ENCODE results near the gene MDP1. TPM values are rescaled to one million over a fixed set of nuclear protein-coding genes. Genes with fewer than 3 reads are reported as not detected.

MDP1 gene
- polyA plus RNA-seq (2012; rRNA removed), result 36.4 and 36.7 TPM in 2 replicates
- polyA plus RNA-seq (2012; cell fraction: cytosol; rRNA removed), result 33.8 and 34.0 TPM in 2 replicates
- polyA plus RNA-seq (2012; cell fraction: nucleus; rRNA removed), result 42.4 and 50.9 TPM in 2 replicates

GRCh38 chr14:24215495-24216344 lies at the start of gene MDP1:
Gene MDP1, minus strand, starts transcription at chr14:24216066. Its CDS starts 111 bp downstream, at chr14:24215955.
- Histone ChIP-seq H3K4me2 (peak within 1 kb of the TSS; percentile 78), H3K9me2 (no peaks in the 10 kb centered on the region), H2AFZ (ENCODE audit: low read depth) (peak within 1 kb of the TSS; percentile 67), H3K79me2 (ENCODE audit: insufficient read depth) (peaks cover 59% of the 10 kb centered on the region), H3K9ac (peak within 1 kb of the TSS; percentile 75), H3K4me3 (ENCODE audit: low read depth in 2 of 2, low read length in 1 of 2) (peak within 1 kb of the TSS; percentile 73 to 82), H4K20me1 (ENCODE audit: insufficient read depth) (peaks cover 3% of the 10 kb centered on the region; the same call in 1 of the 2 replicates), H3F3A (replicated peaks; ENCODE audit: insufficient read depth) (peaks cover 26% of the 10 kb centered on the region), H3K36me3 (replicated peaks in 1 of 2; ENCODE audit: control insufficient read depth in 1 of 2, insufficient read depth in 2 of 2, low read length in 1 of 2) (peaks cover 10 to 31% of the 10 kb centered on the region in 2 experiments), H3K4me1 (ENCODE audit: control insufficient read depth in 1 of 2, insufficient read depth in 2 of 2, low read depth in 1 of 2, low read length in 1 of 2) (peaks cover 9 to 17% of the 10 kb centered on the region in 2 experiments; a peak in 3 of 4 replicates), H3K27me3 (ENCODE audit: insufficient read depth) (no peaks in the 10 kb centered on the region), H3K9me3 (no peaks in the 10 kb centered on the region), H3K27ac (ENCODE audit: low read depth in 2 of 2, low read length in 1 of 2) (peak within 1 kb of the TSS; percentile 71 to 88)
- ChIA-PET POLR2A (interaction anchor here (0.8 to 1.2 kb wide), 4 partner anchors 20 to 221 kb away, joined by 3 to 9 read pairs (median 4); partner anchors contain the start of genes RABGGTA, TINF2 and TM9SF1), CTCF (interaction anchor here (0.7 to 3.8 kb wide), 18 partner anchors 8 to 125 kb away, joined by 3 to 20 read pairs (median 4); partner anchors contain the start of genes IRF9, NOP9, TINF2 and TM9SF1)
- peak; percentile 86 for DNase-seq
- WGBS (ENCODE audit: low lambda C conversion rate), result 2% methylated on average over 37 of the region's 40 CpGs
- peak; percentile 19; the same call in 1 of the 2 replicates for TF ChIP-seq FOSL2 (IDR thresholded peaks at IDR 0.05; ENCODE audit: borderline replicate concordance, low read depth)
- no peak for TF ChIP-seq FOXJ3 (CRISPR knock-in tag; IDR thresholded peaks at IDR 0.05)
- TF ChIP-seq USF2 (IDR thresholded peaks at IDR 0.05; ENCODE audit: borderline replicate concordance, low read depth, low read length), result no peak
- TF ChIP-seq MAX (IDR thresholded peaks at IDR 0.05; ENCODE audit: low read depth), result peak; percentile 77
- TF ChIP-seq SMC3 (IDR thresholded peaks at IDR 0.05; ENCODE audit: low read depth, low read length), result peak; percentile 39
- peak; percentile 39; the same call in 1 of the 2 replicates for TF ChIP-seq ELF1 (IDR thresholded peaks at IDR 0.05)
- TF ChIP-seq EP300 (IDR thresholded peaks at IDR 0.05; ENCODE audit: borderline replicate concordance in 1 of 2, low read depth in 1 of 2, low read length in 1 of 2), result no peak
- no peak for TF ChIP-seq MEF2A (IDR thresholded peaks at IDR 0.05; ENCODE audit: borderline replicate concordance, low read depth)
- TF ChIP-seq RXRA (IDR thresholded peaks at IDR 0.05; ENCODE audit: borderline replicate concordance, low read depth), result no peak
- TF ChIP-seq MXI1 (IDR thresholded peaks at IDR 0.05; ENCODE audit: low read depth, low read length), result peak; percentile 76
- no peak for TF ChIP-seq IRF3 (IDR thresholded peaks at IDR 0.05; ENCODE audit: low read depth, low read length)
- peak; percentile 79 for TF ChIP-seq TAF1 (IDR thresholded peaks at IDR 0.05; ENCODE audit: borderline replicate concordance, low read depth, low read length)
- TF ChIP-seq YY1 (IDR thresholded peaks at IDR 0.05; ENCODE audit: low read depth), result peak; percentile 85
- TF ChIP-seq EZH2phosphoT487 (IDR thresholded peaks at IDR 0.05; ENCODE audit: borderline replicate concordance, low read depth), result no peak
- no peak for TF ChIP-seq TEAD4 (IDR thresholded peaks at IDR 0.05; ENCODE audit: borderline replicate concordance, insufficient read depth)
- TF ChIP-seq CTCF (IDR thresholded peaks at IDR 0.05), result peak; percentile 70
- no peak for TF ChIP-seq REST (IDR thresholded peaks at IDR 0.05; ENCODE audit: low read depth, low read length)
- TF ChIP-seq NFIC (IDR thresholded peaks at IDR 0.05; ENCODE audit: borderline replicate concordance), result no peak
- no peak for TF ChIP-seq NRF1 (IDR thresholded peaks at IDR 0.05; ENCODE audit: low read depth, low read length)
- peak; percentile 72 for TF ChIP-seq CHD2 (IDR thresholded peaks at IDR 0.05; ENCODE audit: low read length, partially characterized antibody)
- no peak for TF ChIP-seq GATA2 (CRISPR knock-in tag; IDR thresholded peaks at IDR 0.05)
- peak; percentile 69 for TF ChIP-seq RAD21 (IDR thresholded peaks at IDR 0.05; ENCODE audit: low read length)
- no peak for TF ChIP-seq FOXM1 (IDR thresholded peaks at IDR 0.05; ENCODE audit: low read depth)

Data from SK-N-SH (cell line).